Activated naive CD8-positive, alpha-beta T cell treated with anti-CD3 and anti-CD28 coated beads for 36 hours (primary cell): ENCODE results near the gene RBM14. TPM values are rescaled to one million over a fixed set of nuclear protein-coding genes. Genes with fewer than 3 reads are reported as not detected.
"Not testable (repeated sequence)": the region's sequence is repeated elsewhere in the genome, so short reads cannot be mapped to it uniquely, and the experiment has no call there.

Source experiments
- DNase-seq: peaks from one replicate; pipeline ENCODE4 v3.0.0; 2021
- H3K27ac Mint-ChIP-seq: one replicate; pipeline ENCODE4 v1.8.0; 2022; ENCODE audit warnings: mild to moderate bottlenecking, moderate library complexity, mixed read lengths
- H3K27me3 Mint-ChIP-seq: one replicate; pipeline ENCODE4 v1.8.0; 2022; ENCODE audit warnings: mild to moderate bottlenecking, mixed read lengths
- H3K36me3 Mint-ChIP-seq: one replicate; pipeline ENCODE4 v1.8.0; 2021; ENCODE audit warnings: mild to moderate bottlenecking, mixed read lengths
- H3K4me1 Mint-ChIP-seq: one replicate; pipeline ENCODE4 v1.8.0; 2021; ENCODE audit warnings: mixed read lengths
- H3K4me3 Mint-ChIP-seq: one replicate; pipeline ENCODE4 v1.8.0; 2022; ENCODE audit warnings: mild to moderate bottlenecking, moderate library complexity, mixed read lengths
- H3K9me3 Mint-ChIP-seq: one replicate; pipeline ENCODE4 v1.8.0; 2022; ENCODE audit warnings: mixed read lengths
- total RNA-seq, 2 experiments: library from RNA; stranded (reverse); gene quantifications; one replicate each; pipeline ENCODE4 v1.2.3, GENCODE V29; 2021

RBM14 gene
- total RNA-seq, 2 experiments from 2014 or later, result 157 to 162 TPM

- Mint-ChIP-seq H3K36me3 (peaks cover 76% of the 10 kb centered on the region), H3K4me3 (peak within 1 kb of the TSS; percentile 99), H3K9me3 (no peaks in the 10 kb centered on the region), H3K27me3 (no peaks in the 10 kb centered on the region), H3K4me1 (peaks cover 64% of the 10 kb centered on the region), H3K27ac (peak within 1 kb of the TSS; percentile 99)
- DNase-seq, result peak; percentile 95
These were observed 22.0 kb downstream of the RBM14 start, which contains the start of gene RBM4 for GRCh38 chr11:66638177-66639065. Gene RBM4 (plus strand): TSS chr11:66638703. CDS start chr11:66639712, 1,009 bp downstream.

GRCh38 chr11:66639066-66639813 lies 22.8 kb downstream of the RBM14 start:
- Mint-ChIP-seq H3K4me3 (peak overlapping the region; percentile 99), H3K36me3 (peaks cover 77% of the 10 kb centered on the region), H3K9me3 (no peaks in the 10 kb centered on the region), H3K4me1 (peaks cover 71% of the 10 kb centered on the region), H3K27ac (peak overlapping the region; percentile 99), H3K27me3 (no peaks in the 10 kb centered on the region)
- peak; percentile 18 for DNase-seq

- not testable (repeated sequence) for H3K27me3 Mint-ChIP-seq, H3K9me3 Mint-ChIP-seq, DNase-seq
- Mint-ChIP-seq H3K4me1 (peaks cover 75% of the 10 kb centered on the region), H3K27ac (peak overlapping the region; percentile 99), H3K4me3 (peak overlapping the region; percentile 99), H3K36me3 (peaks cover 78% of the 10 kb centered on the region)
These were observed 23.4 kb downstream of the RBM14 start for GRCh38 chr11:66639814-66640340.

GRCh38 chr11:66641834-66642233 lies 25.4 kb downstream of the RBM14 start:
- Mint-ChIP-seq H3K4me3 (peak overlapping the region; percentile 99), H3K4me1 (peaks cover 89% of the 10 kb centered on the region), H3K27ac (peak overlapping the region; percentile 5), H3K27me3 (no peaks in the 10 kb centered on the region), H3K9me3 (no peaks in the 10 kb centered on the region), H3K36me3 (peaks cover 92% of the 10 kb centered on the region)
- DNase-seq, result no peak

- no peaks in the 10 kb centered on the region for H3K27me3 Mint-ChIP-seq
- peak overlapping the region; percentile 99 for H3K4me3 Mint-ChIP-seq
- peaks cover 88% of the 10 kb centered on the region for H3K4me1 Mint-ChIP-seq
- DNase-seq, result no peak
- H3K27ac Mint-ChIP-seq, result peak overlapping the region; percentile 27
- peaks cover 87% of the 10 kb centered on the region for H3K36me3 Mint-ChIP-seq
- no peaks in the 10 kb centered on the region for H3K9me3 Mint-ChIP-seq
These were observed 27.5 kb downstream of the RBM14 start for GRCh38 chr11:66643745-66644437.

- Mint-ChIP-seq H3K4me3 (no peak overlapping the region), H3K27ac (no peak overlapping the region), H3K27me3 (no peaks in the 10 kb centered on the region), H3K9me3 (no peaks in the 10 kb centered on the region), H3K36me3 (peaks cover 83% of the 10 kb centered on the region), H3K4me1 (peaks cover 76% of the 10 kb centered on the region)
- no peak for DNase-seq
These were observed 30.4 kb downstream of the RBM14 start for GRCh38 chr11:66646828-66647227.

GRCh38 chr11:66649903-66650302 lies 33.5 kb downstream of the RBM14 start:
- Mint-ChIP-seq H3K27ac (no peak overlapping the region), H3K36me3 (peaks cover 68% of the 10 kb centered on the region), H3K4me1 (peaks cover 55% of the 10 kb centered on the region), H3K4me3 (no peak overlapping the region), H3K27me3 (no peaks in the 10 kb centered on the region), H3K9me3 (no peaks in the 10 kb centered on the region)
- DNase-seq, result no peak

- Mint-ChIP-seq H3K4me1 (peaks cover 45% of the 10 kb centered on the region), H3K27me3 (no peaks in the 10 kb centered on the region), H3K36me3 (peaks cover 62% of the 10 kb centered on the region), H3K4me3 (no peak overlapping the region), H3K9me3 (no peaks in the 10 kb centered on the region), H3K27ac (peak overlapping the region; percentile 34)
- no peak for DNase-seq
These were observed 34.6 kb downstream of the RBM14 start for GRCh38 chr11:66651016-66651415.

- H3K4me1 Mint-ChIP-seq, result peaks cover 29% of the 10 kb centered on the region
- no peaks in the 10 kb centered on the region for H3K9me3 Mint-ChIP-seq
- DNase-seq, result no peak
- H3K4me3 Mint-ChIP-seq, result no peak overlapping the region
- no peaks in the 10 kb centered on the region for H3K27me3 Mint-ChIP-seq
- peak overlapping the region; percentile 43 for H3K27ac Mint-ChIP-seq
- peaks cover 51% of the 10 kb centered on the region for H3K36me3 Mint-ChIP-seq
These were observed 36.2 kb downstream of the RBM14 start for GRCh38 chr11:66652651-66653050.

- Mint-ChIP-seq H3K27ac (no peak overlapping the region), H3K4me1 (peaks cover 27% of the 10 kb centered on the region), H3K4me3 (no peak overlapping the region), H3K36me3 (peaks cover 48% of the 10 kb centered on the region), H3K9me3 (no peaks in the 10 kb centered on the region), H3K27me3 (no peaks in the 10 kb centered on the region)
- DNase-seq, result no peak
These were observed 36.7 kb downstream of the RBM14 start for GRCh38 chr11:66653123-66653522.

- Mint-ChIP-seq H3K36me3 (peaks cover 18% of the 10 kb centered on the region), H3K9me3 (no peaks in the 10 kb centered on the region), H3K27ac (no peak overlapping the region), H3K4me3 (no peak overlapping the region), H3K4me1 (peaks cover 5% of the 10 kb centered on the region), H3K27me3 (no peaks in the 10 kb centered on the region)
- no peak for DNase-seq
These were observed 43.3 kb downstream of the RBM14 start for GRCh38 chr11:66659763-66660162.

GRCh38 chr11:66663741-66664296 lies 47.4 kb downstream of the RBM14 start:
- H3K4me3 Mint-ChIP-seq, result no peak overlapping the region
- no peak for DNase-seq
- no peaks in the 10 kb centered on the region for H3K27me3 Mint-ChIP-seq
- no peaks in the 10 kb centered on the region for H3K9me3 Mint-ChIP-seq
- peaks cover 12% of the 10 kb centered on the region for H3K36me3 Mint-ChIP-seq
- H3K4me1 Mint-ChIP-seq, result peaks cover 15% of the 10 kb centered on the region
- no peak overlapping the region for H3K27ac Mint-ChIP-seq

- Mint-ChIP-seq H3K4me3 (no peak overlapping the region), H3K27ac (peak overlapping the region; percentile 2), H3K9me3 (no peaks in the 10 kb centered on the region), H3K36me3 (peaks cover 15% of the 10 kb centered on the region), H3K4me1 (peaks cover 19% of the 10 kb centered on the region), H3K27me3 (no peaks in the 10 kb centered on the region)
- no peak for DNase-seq
These were observed 48.9 kb downstream of the RBM14 start for GRCh38 chr11:66665369-66665768.

- Mint-ChIP-seq H3K4me1 (peaks cover 36% of the 10 kb centered on the region), H3K9me3 (no peaks in the 10 kb centered on the region), H3K36me3 (peaks cover 15% of the 10 kb centered on the region), H3K27ac (peak overlapping the region; percentile 62), H3K4me3 (no peak overlapping the region), H3K27me3 (no peaks in the 10 kb centered on the region)
- DNase-seq, result no peak
These were observed 54.4 kb downstream of the RBM14 start for GRCh38 chr11:66670816-66671215.
